IMR-90 (cell line): ENCODE measurements around the gene WNT11.

Experiments
- CEBPB ChIP-seq: IDR thresholded peaks from 2 replicates; pipeline ENCODE4 v1.6.1; 2012; ENCODE audit warnings: low read depth, low read length, improper control_type of control experiment
- CHD1 ChIP-seq: IDR thresholded peaks from 2 replicates; pipeline ENCODE4 v1.6.1; 2012; ENCODE audit warnings: low read depth, low read length, improper control_type of control experiment
- CTCF ChIP-seq: conservative IDR thresholded peaks from 2 replicates; pipeline ENCODE4 v1.5.1; 2012; ENCODE audit warnings: mild to moderate bottlenecking, low read depth, low read length, improper control_type of control experiment
- ELK1 ChIP-seq: fragments of 150-350 bp; IDR thresholded peaks from 2 replicates; pipeline ENCODE4 v1.6.1; 2016; ENCODE audit warnings: low read depth, mild to moderate bottlenecking, low read length, moderate library complexity, borderline replicate concordance
- FOS ChIP-seq: fragments of 150-350 bp; IDR thresholded peaks from 2 replicates; pipeline ENCODE4 v1.6.1; 2016; ENCODE audit warnings: low read depth, low read length
- MAZ ChIP-seq: IDR thresholded peaks from 2 replicates; pipeline ENCODE4 v1.6.1; 2012; ENCODE audit warnings: low read depth, mild to moderate bottlenecking, low read length, improper control_type of control experiment, moderate library complexity, borderline replicate concordance
- MXI1 ChIP-seq: IDR thresholded peaks from 2 replicates; pipeline ENCODE4 v1.6.1; 2012; ENCODE audit warnings: low read depth, mild to moderate bottlenecking, low read length, moderate library complexity, borderline replicate concordance
- POLR2A ChIP-seq: IDR thresholded peaks from 2 replicates; pipeline ENCODE4 v1.6.1; 2012; ENCODE audit warnings: mild to moderate bottlenecking, low read depth, low read length
- RCOR1 ChIP-seq: IDR thresholded peaks from 2 replicates; pipeline ENCODE4 v1.6.1; 2012; ENCODE audit warnings: mild to moderate bottlenecking, low read length, improper control_type of control experiment; ENCODE audit not compliant: insufficient replicate concordance
- SMC3 ChIP-seq: fragments of 150-350 bp; IDR thresholded peaks from 2 replicates; pipeline ENCODE4 v1.6.1; 2016; ENCODE audit warnings: low read depth, mild to moderate bottlenecking, antibody characterized with exemption, low read length, moderate library complexity

- TF ChIP-seq CTCF, result no peak
- TF ChIP-seq POLR2A, result no peak
- TF ChIP-seq MAZ, result no peak
- TF ChIP-seq CEBPB, result no peak
- TF ChIP-seq RCOR1, result no peak
- no peak for TF ChIP-seq CHD1
- TF ChIP-seq SMC3, result no peak
- TF ChIP-seq FOS, result no peak
- TF ChIP-seq MXI1, result no peak
- no peak for TF ChIP-seq ELK1
Measured at GRCh38 chr11:76250520-76251225, 44.4 kb upstream of the WNT11 start.
